OCI-LY7 (cell line): ENCODE measurements around the gene BTD. TPM values are rescaled to one million over a fixed set of nuclear protein-coding genes. Genes with fewer than 3 reads are reported as not detected.

Experiments used
- BruUV-seq: library from RNA; stranded (reverse); fragments of 400-500 nt; replicated peaks from 2 replicates; lab custom pipeline; 2021; lab: Mats Ljungman, UMichigan
- CTCF ChIA-PET: fragments of 300-600 bp; sonication (Branson Sonifier 250); formaldehyde crosslinking; loops from one replicate; lab custom pipeline; 2022; ENCODE audit warnings: antibody characterized with exemption; ENCODE audit not compliant: unreplicated experiment; lab: Charles Lee
- POLR2A ChIA-PET: fragments of 300-600 bp; sonication (Branson Sonifier 250); formaldehyde crosslinking; loops from one replicate; lab custom pipeline; 2022; ENCODE audit warnings: antibody characterized with exemption; lab: Charles Lee
- DNase-seq: peaks from one replicate; pipeline ENCODE4 v3.0.0-alpha.2; 2015; ENCODE audit warnings: low spot score
- H2AFZ ChIP-seq: fragments of 200-600 bp; sonication (generic), shearing (Covaris generic); 2 replicates; pipeline ENCODE4 v1.6.1; 2014; ENCODE audit warnings: mild to moderate bottlenecking, antibody characterized with exemption, low read length, moderate library complexity
- H3K27ac ChIP-seq: fragments of 200-600 bp; sonication (generic); 2 replicates; pipeline ENCODE4 v1.5.1; 2014; ENCODE audit warnings: mixed run types, low read depth, mild to moderate bottlenecking, moderate library complexity, low read length, inconsistent platforms; ENCODE audit not compliant: poor library complexity, severe bottlenecking
- H3K36me3 ChIP-seq: fragments of 200-600 bp; sonication (generic); 2 replicates; pipeline ENCODE4 v1.6.1; 2014; ENCODE audit warnings: mild to moderate bottlenecking, antibody characterized with exemption, low read length, moderate library complexity, mixed read lengths; ENCODE audit not compliant: insufficient read depth
- H3K4me1 ChIP-seq: fragments of 200-600 bp; sonication (generic); 2 replicates; pipeline ENCODE4 v1.5.1; 2014; ENCODE audit warnings: mild to moderate bottlenecking, low read length; ENCODE audit not compliant: insufficient read depth, poor library complexity, severe bottlenecking
- H3K4me2 ChIP-seq: fragments of 200-600 bp; sonication (generic); 2 replicates; pipeline ENCODE4 v1.6.1; 2014; ENCODE audit warnings: mild to moderate bottlenecking, low read length
- H3K4me3 ChIP-seq: fragments of 200-600 bp; sonication (generic); 2 replicates; pipeline ENCODE4 v1.5.1; 2014; ENCODE audit warnings: mild to moderate bottlenecking, low read depth, low read length; ENCODE audit not compliant: poor library complexity, severe bottlenecking
- H3K79me2 ChIP-seq: fragments of 200-600 bp; sonication (generic); 2 replicates; pipeline ENCODE4 v1.6.1; 2016; ENCODE audit warnings: low read depth, mild to moderate bottlenecking, low read length, moderate library complexity, mixed read lengths; ENCODE audit not compliant: insufficient read depth
- H3K9me2 ChIP-seq: fragments of 200-600 bp; sonication (generic); 2 replicates; pipeline ENCODE4 v1.6.1; 2016; ENCODE audit warnings: mild to moderate bottlenecking, low read length, mixed read lengths; ENCODE audit not compliant: insufficient read depth
- H3K9me3 ChIP-seq: fragments of 200-600 bp; sonication (generic); 2 replicates; pipeline ENCODE4 v1.6.1; 2014; ENCODE audit warnings: mild to moderate bottlenecking, mixed run types, low read length, mixed read lengths
- H4K20me1 ChIP-seq: fragments of 200-600 bp; sonication (generic); 2 replicates; pipeline ENCODE4 v1.6.1; 2014; ENCODE audit warnings: mild to moderate bottlenecking, antibody characterized with exemption, low read length, moderate library complexity, mixed read lengths; ENCODE audit not compliant: insufficient read depth
- EZH2phosphoT487 ChIP-seq: fragments of 200-600 bp; sonication (generic); IDR thresholded peaks from 2 replicates; pipeline ENCODE4 v1.6.1; 2018; ENCODE audit warnings: low read depth, borderline replicate concordance, mild to moderate bottlenecking, mixed run types, antibody characterized with exemption, low read length, moderate library complexity, mixed read lengths
- intact Hi-C: fragments of 100-400 bp; cut with micrococcal nuclease; formaldehyde crosslinking; loops from one replicate; pipeline ENCODE4 v1.10.0; 2022; ENCODE audit not compliant: unreplicated experiment
- total RNA-seq, 2 experiments: library from RNA; depleted of rRNA in 1 of 2; stranded (reverse); fragments of >200 nt in 1 of 2; shearing (Covaris generic) in 1 of 2; gene quantifications; 2 replicates each; pipeline ENCODE4 v1.2.3, GENCODE V29; 2014 to 2022
- TF ChIP-seq, protein P1 (sequence below): fragments of 200-600 bp; sonication (generic); conservative IDR thresholded peaks from 2 replicates; pipeline ENCODE4 v1.5.1; 2014; ENCODE audit warnings: mild to moderate bottlenecking, antibody characterized with exemption, low read length, moderate library complexity, mixed read lengths

Gene BTD
- total RNA-seq, 2 experiments from 2014 or later = 4.2 to 6.0 TPM

GRCh38 chr3:15665510-15666150, 64.1 kb downstream of the BTD start:
- intact Hi-C loops = no loop called here
- no peak overlapping the region for H2AFZ ChIP-seq
- CTCF ChIA-PET = no interaction called here
- no peak overlapping the region for H3K27ac ChIP-seq
- H3K4me2 ChIP-seq = no peak overlapping the region
- TF ChIP-seq, protein P1, sequence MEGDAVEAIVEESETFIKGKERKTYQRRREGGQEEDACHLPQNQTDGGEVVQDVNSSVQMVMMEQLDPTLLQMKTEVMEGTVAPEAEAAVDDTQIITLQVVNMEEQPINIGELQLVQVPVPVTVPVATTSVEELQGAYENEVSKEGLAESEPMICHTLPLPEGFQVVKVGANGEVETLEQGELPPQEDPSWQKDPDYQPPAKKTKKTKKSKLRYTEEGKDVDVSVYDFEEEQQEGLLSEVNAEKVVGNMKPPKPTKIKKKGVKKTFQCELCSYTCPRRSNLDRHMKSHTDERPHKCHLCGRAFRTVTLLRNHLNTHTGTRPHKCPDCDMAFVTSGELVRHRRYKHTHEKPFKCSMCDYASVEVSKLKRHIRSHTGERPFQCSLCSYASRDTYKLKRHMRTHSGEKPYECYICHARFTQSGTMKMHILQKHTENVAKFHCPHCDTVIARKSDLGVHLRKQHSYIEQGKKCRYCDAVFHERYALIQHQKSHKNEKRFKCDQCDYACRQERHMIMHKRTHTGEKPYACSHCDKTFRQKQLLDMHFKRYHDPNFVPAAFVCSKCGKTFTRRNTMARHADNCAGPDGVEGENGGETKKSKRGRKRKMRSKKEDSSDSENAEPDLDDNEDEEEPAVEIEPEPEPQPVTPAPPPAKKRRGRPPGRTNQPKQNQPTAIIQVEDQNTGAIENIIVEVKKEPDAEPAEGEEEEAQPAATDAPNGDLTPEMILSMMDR = no peak
- TF ChIP-seq EZH2phosphoT487 = no peak
- H3K9me3 ChIP-seq = no peaks in the 10 kb centered on the region
- no peaks in the 10 kb centered on the region for H4K20me1 ChIP-seq
- H3K79me2 ChIP-seq = no peaks in the 10 kb centered on the region
- H3K4me3 ChIP-seq = no peak overlapping the region
- no peaks in the 10 kb centered on the region for H3K4me1 ChIP-seq
- POLR2A ChIA-PET = no interaction called here
- peaks cover 48% of the 10 kb centered on the region for H3K36me3 ChIP-seq
- BruUV-seq = no TSS peak
- no peak for DNase-seq
- no peaks in the 10 kb centered on the region for H3K9me2 ChIP-seq

- no peak for DNase-seq
- POLR2A ChIA-PET = no interaction called here
- CTCF ChIA-PET = no interaction called here
- Histone ChIP-seq H3K4me2 (no peak overlapping the region), H3K4me3 (no peak overlapping the region), H2AFZ (no peak overlapping the region), H4K20me1 (no peaks in the 10 kb centered on the region), H3K9me3 (no peaks in the 10 kb centered on the region), H3K79me2 (no peaks in the 10 kb centered on the region), H3K9me2 (no peaks in the 10 kb centered on the region), H3K27ac (no peak overlapping the region), H3K36me3 (peaks cover 54% of the 10 kb centered on the region), H3K4me1 (no peaks in the 10 kb centered on the region)
- intact Hi-C loops = no loop called here
- TF ChIP-seq, protein P1 = no peak
- TF ChIP-seq EZH2phosphoT487 = no peak
- BruUV-seq = no TSS peak
Measured at GRCh38 chr3:15666277-15666676, 64.7 kb downstream of the BTD start.

- CTCF ChIA-PET = no interaction called here
- TF ChIP-seq EZH2phosphoT487 = no peak
- TF ChIP-seq, protein P1 = no peak
- H3K4me1 ChIP-seq = no peaks in the 10 kb centered on the region
- H3K4me2 ChIP-seq = no peak overlapping the region
- H3K79me2 ChIP-seq = no peaks in the 10 kb centered on the region
- DNase-seq = no peak
- intact Hi-C loops = no loop called here
- no peak overlapping the region for H3K4me3 ChIP-seq
- no peak overlapping the region for H3K27ac ChIP-seq
- POLR2A ChIA-PET = interaction anchor here (1.1 kb wide), 1 partner anchor 10 kb away, joined by 3 read pairs; no protein-coding TSS in a partner anchor
- H3K9me3 ChIP-seq = no peaks in the 10 kb centered on the region
- BruUV-seq = no TSS peak
- no peaks in the 10 kb centered on the region for H3K9me2 ChIP-seq
- H2AFZ ChIP-seq = no peak overlapping the region
- H4K20me1 ChIP-seq = no peaks in the 10 kb centered on the region
- peaks cover 59% of the 10 kb centered on the region for H3K36me3 ChIP-seq
Measured at GRCh38 chr3:15667484-15667883, 65.9 kb downstream of the BTD start.
